Gastrocnemius medialis (tissue), 4 donors: ENCODE data around the gene TNFRSF6B.

Experiments
- CTCF ChIP-seq, 5 experiments: fragments of 450-650 bp in 3 of 5; fragments of 200-600 bp in 2 of 5; sonication (generic) in 2 of 5; IDR thresholded peaks in 4 of 5; conservative IDR thresholded peaks in 1 of 5; 1 replicate in 4 of 5; 2 replicates in 1 of 5; pipeline ENCODE4 v1.5.1; 2016 to 2019; ENCODE audit warnings: antibody characterized with exemption in 5 of 5, mild to moderate bottlenecking in 3 of 5, moderate library complexity in 3 of 5
- POLR2A ChIP-seq, 2 donors: fragments of 450-650 bp; IDR thresholded peaks; one replicate each; pipeline ENCODE4 v1.6.1; 2017; ENCODE audit warnings: antibody characterized with exemption in 2 of 2, mild to moderate bottlenecking in 2 of 2, moderate library complexity in 2 of 2

GRCh38 chr20:63678667-63679465, 17.6 kb upstream of the TNFRSF6B start:
- TF ChIP-seq CTCF (IDR thresholded peaks at IDR 0.05 in 4 of 5, conservative IDR thresholded peaks at IDR 0.05 in 1 of 5) (no peak), POLR2A (IDR thresholded peaks at IDR 0.05) (no peak)
